ENCODE results near the gene EML4.
"Not testable (repeated sequence)": the region's sequence is repeated elsewhere in the genome, so short reads cannot be mapped to it uniquely, and the experiment has no call there.

EML4 gene

GRCh38 chr2:42172566-42172965 is 3.4 kb downstream of the EML4 start:
- no peak for TF ChIP-seq CTCF (IDR thresholded peaks at IDR 0.05; ENCODE audit: low read depth, low read length)
- no peak for DNase-seq (ENCODE audit: low read depth, low spot score)
- no peak overlapping the region for H3K4me3 ChIP-seq (ENCODE audit: low read depth, low read length)
- in situ Hi-C loops (cut with HindIII; ENCODE audit: low sequenced_read_pairs) = no loop called here

DNA sequence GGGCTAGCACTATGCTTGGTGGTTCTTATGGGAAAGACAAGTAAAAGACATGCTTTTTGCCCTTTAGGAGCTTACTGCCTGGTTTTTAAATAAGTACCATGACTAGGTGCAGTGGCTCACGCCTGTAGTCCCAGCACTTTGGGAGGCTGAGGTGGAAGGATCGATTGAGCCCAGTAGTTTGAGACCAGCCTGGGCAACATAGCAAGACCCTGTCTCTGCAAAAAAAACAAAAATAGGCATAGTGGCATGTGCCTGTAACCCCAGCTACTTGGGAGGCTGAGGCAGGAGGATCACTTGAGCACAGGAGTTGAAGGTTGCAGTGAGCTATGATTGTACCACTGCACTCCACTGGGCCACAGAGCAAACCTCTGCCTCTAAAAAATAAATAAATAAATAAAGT is 4.3 kb downstream of the EML4 start:
- in situ Hi-C loops (cut with HindIII; ENCODE audit: low sequenced_read_pairs); H3K4me3 ChIP-seq (ENCODE audit: low read depth, low read length): not testable (repeated sequence)

GRCh38 chr2:42176992-42177738 is 8.0 kb downstream of the EML4 start:
- no peak for DNase-seq (ENCODE audit: low read depth, low spot score)
- no peak overlapping the region for H3K4me3 ChIP-seq (ENCODE audit: low read depth, low read length)
- in situ Hi-C loops (cut with HindIII; ENCODE audit: low sequenced_read_pairs) = no loop called here
- TF ChIP-seq CTCF (IDR thresholded peaks at IDR 0.05; ENCODE audit: low read depth, low read length) = no peak

More for the DNA sequence above, 4.3 kb downstream of the EML4 start:
- not testable (repeated sequence) for DNase-seq (ENCODE audit: low read depth, low spot score)

GRCh38 chr2:42178335-42178734 is 9.2 kb downstream of the EML4 start:
- no peak overlapping the region for H3K4me3 ChIP-seq (ENCODE audit: low read depth, low read length)
- no peak for DNase-seq (ENCODE audit: low read depth, low spot score)
- in situ Hi-C loops (cut with HindIII; ENCODE audit: low sequenced_read_pairs) = no loop called here
- TF ChIP-seq CTCF (IDR thresholded peaks at IDR 0.05; ENCODE audit: low read depth, low read length) = no peak

- H3K4me3 ChIP-seq (ENCODE audit: low read depth, low read length) = no peak overlapping the region
- in situ Hi-C loops (cut with HindIII; ENCODE audit: low sequenced_read_pairs) = no loop called here
- no peak for TF ChIP-seq CTCF (IDR thresholded peaks at IDR 0.05; ENCODE audit: low read depth, low read length)
- no peak for DNase-seq (ENCODE audit: low read depth, low spot score)
These were observed 11.1 kb downstream of the EML4 start for GRCh38 chr2:42180300-42180699.

DNA sequence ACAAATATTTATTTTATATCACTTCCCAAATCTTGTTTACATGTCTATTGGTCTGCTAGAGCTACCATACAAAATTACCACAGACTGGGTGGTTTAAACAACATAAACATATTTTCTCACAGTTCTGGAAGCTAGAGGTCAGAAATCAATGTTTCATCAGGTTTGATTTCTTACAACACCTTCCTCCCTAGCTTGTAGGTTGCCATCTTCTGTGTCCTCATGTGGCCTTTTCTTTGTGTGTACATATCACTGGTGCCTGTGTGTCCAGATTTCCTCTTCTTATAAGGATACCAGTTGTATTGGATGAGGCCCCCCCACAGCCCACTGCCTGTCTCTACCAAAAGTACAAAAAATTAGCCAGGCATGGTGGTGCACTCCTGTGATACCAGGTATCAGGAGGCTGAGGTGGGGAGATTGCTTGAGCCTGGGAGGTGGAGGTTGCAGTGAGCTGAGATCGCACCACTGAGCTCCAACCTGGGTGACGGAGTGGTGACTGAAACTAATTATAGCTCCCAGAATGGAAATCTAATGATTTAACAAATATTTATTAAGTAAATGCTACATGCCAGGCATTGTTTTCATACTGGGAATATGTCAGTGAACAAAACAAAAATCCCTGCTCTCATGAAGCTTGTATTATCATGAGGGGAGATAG is 13.6 kb downstream of the EML4 start:
- in situ Hi-C loops (cut with HindIII; ENCODE audit: low sequenced_read_pairs) = no loop called here
- no peak for TF ChIP-seq CTCF (IDR thresholded peaks at IDR 0.05; ENCODE audit: low read depth, low read length)
- H3K4me3 ChIP-seq (ENCODE audit: low read depth, low read length) = no peak overlapping the region

GRCh38 chr2:42183775-42184174 is 14.6 kb downstream of the EML4 start:
- TF ChIP-seq CTCF (IDR thresholded peaks at IDR 0.05; ENCODE audit: low read depth, low read length) = no peak
- in situ Hi-C loops (cut with HindIII; ENCODE audit: low sequenced_read_pairs) = no loop called here
- H3K4me3 ChIP-seq (ENCODE audit: low read depth, low read length) = no peak overlapping the region
- no peak for DNase-seq (ENCODE audit: low read depth, low spot score)

More for the DNA sequence above, 13.6 kb downstream of the EML4 start:
- no peak for DNase-seq (ENCODE audit: low read depth, low spot score)

Measured in astrocyte of the spinal cord (primary cell).